Activated CD4-positive, alpha-beta T cell treated with anti-CD3 and anti-CD28 coated beads for 36 hours (primary cell): ENCODE data around the gene CHD3. TPM values are rescaled to one million over a fixed set of nuclear protein-coding genes. Genes with fewer than 3 reads are reported as not detected.
"Not testable (repeated sequence)": the region's sequence is repeated elsewhere in the genome, so short reads cannot be mapped to it uniquely, and the experiment has no call there.

Source experiments
- ATAC-seq: fragments of 200-7000 bp; cut with Tn5 transposase; one replicate; pipeline ENCODE4 v1.10.0; 2021; ENCODE audit warnings: mild to moderate bottlenecking, moderate library complexity
- CTCF ChIA-PET: fragments of 350-600 bp; sonication (Branson Sonifier 250); formaldehyde crosslinking; loops from one replicate; lab custom pipeline; 2021; ENCODE audit warnings: antibody characterized with exemption; lab: Charles Lee
- POLR2A ChIA-PET: fragments of 350-600 bp; sonication (Branson Sonifier 250); formaldehyde crosslinking; loops from one replicate; lab custom pipeline; 2021; ENCODE audit warnings: antibody characterized with exemption, inconsistent platforms; lab: Charles Lee
- DNase-seq: peaks from one replicate; pipeline ENCODE4 v3.0.0-alpha.2; 2020
- H3K27ac Mint-ChIP-seq: one replicate; pipeline ENCODE4 v1.8.0; 2021; ENCODE audit warnings: mixed read lengths
- H3K27me3 Mint-ChIP-seq: one replicate; pipeline ENCODE4 v1.8.0; 2021; ENCODE audit warnings: mixed read lengths
- H3K36me3 Mint-ChIP-seq: one replicate; pipeline ENCODE4 v1.8.0; 2021; ENCODE audit warnings: low read depth, mixed read lengths
- H3K4me1 Mint-ChIP-seq: one replicate; pipeline ENCODE4 v1.8.0; 2021; ENCODE audit warnings: mixed read lengths
- H3K4me3 Mint-ChIP-seq: one replicate; pipeline ENCODE4 v1.8.0; 2021; ENCODE audit warnings: mild to moderate bottlenecking, moderate library complexity, mixed read lengths
- H3K9me3 Mint-ChIP-seq: one replicate; pipeline ENCODE4 v1.8.0; 2021; ENCODE audit warnings: low read depth, mixed read lengths
- intact Hi-C, 2 experiments: fragments of 100-400 bp; cut with DNase I in 1 of 2; cut with micrococcal nuclease in 1 of 2; formaldehyde crosslinking; loops; one replicate each; pipeline versions ENCODE4 v1.14.2 to v1.15.1; 2022 to 2024; cut with DNase I, micrococcal nuclease
- total RNA-seq, 2 experiments: library from RNA; stranded (reverse); gene quantifications; one replicate each; pipeline ENCODE4 v1.2.3, GENCODE V29; 2021

Gene CHD3
- total RNA-seq, 2 experiments from 2014 or later: 145 to 161 TPM

- ATAC-seq: no peak
- Mint-ChIP-seq H3K4me1 (peaks cover 25% of the 10 kb centered on the region), H3K36me3 (peaks cover 38% of the 10 kb centered on the region), H3K4me3 (no peak overlapping the region), H3K27ac (no peak overlapping the region), H3K27me3 (no peaks in the 10 kb centered on the region), H3K9me3 (no peaks in the 10 kb centered on the region)
- intact Hi-C loops: loop anchor here in 1 of 2 experiments (5.0 kb wide), 1 partner anchor 169 kb away; the partner anchor contains the start of genes TP53 and WRAP53
- DNase-seq: peak; percentile 71
- CTCF ChIA-PET: interaction anchor here (0.5 to 2.4 kb wide), 11 partner anchors 11 to 480 kb away, joined by 3 to 20 read pairs (median 5); partner anchors contain the start of genes KDM6B and TMEM256
- POLR2A ChIA-PET: interaction anchor here (0.6 to 1.5 kb wide), 5 partner anchors 21 to 325 kb away, joined by 3 to 8 read pairs (median 4); partner anchors contain the start of genes RNF227 and TP53
These were observed 32.4 kb upstream of the CHD3 start for GRCh38 chr17:7856011-7856810.

GRCh38 chr17:7856811-7857712 lies 31.5 kb upstream of the CHD3 start, which contains the start of gene NAA38:
NAA38 (minus strand) TSS chr17:7857559; CDS start chr17:7857463, 96 bp downstream.
- Mint-ChIP-seq H3K27ac (no peak within 1 kb of the TSS), H3K4me1 (peaks cover 18% of the 10 kb centered on the region), H3K27me3 (no peaks in the 10 kb centered on the region), H3K36me3 (peaks cover 34% of the 10 kb centered on the region), H3K4me3 (no peak within 1 kb of the TSS), H3K9me3 (no peaks in the 10 kb centered on the region)
- peak; percentile 91 for ATAC-seq
- CTCF ChIA-PET: interaction anchor here (0.7 to 2.4 kb wide), 19 partner anchors 12 to 453 kb away, joined by 3 to 20 read pairs (median 4); partner anchors contain the start of genes KDM6B, RNF227, TMEM256 and WRAP53
- intact Hi-C loops: loop anchor here (1.0 to 5.0 kb wide), 12 partner anchors 13 to 299 kb away; partner anchors contain the start of genes WRAP53 (in 2 of the 2), CNTROB (in 1 of the 2), MPDU1 (in 1 of the 2) and TP53 (in 1 of the 2)
- DNase-seq: peak; percentile 97
- POLR2A ChIA-PET: interaction anchor here (0.6 to 1.5 kb wide), 14 partner anchors 12 to 369 kb away, joined by 3 to 8 read pairs (median 3); partner anchors contain the start of genes CNTROB, KDM6B, TP53 and TRAPPC1

- Mint-ChIP-seq H3K4me1 (peaks cover 16% of the 10 kb centered on the region), H3K27me3 (no peaks in the 10 kb centered on the region), H3K4me3 (no peak within 1 kb of the TSS), H3K36me3 (peaks cover 31% of the 10 kb centered on the region), H3K27ac (no peak within 1 kb of the TSS), H3K9me3 (no peaks in the 10 kb centered on the region)
- peak; percentile 91 for DNase-seq
- peak; percentile 49 for ATAC-seq
- CTCF ChIA-PET: interaction anchor here (0.7 to 5.2 kb wide), 17 partner anchors 12 to 453 kb away, joined by 3 to 32 read pairs (median 4); partner anchors contain the start of genes KDM6B, RNF227, TMEM256 and WRAP53
- intact Hi-C loops: loop anchor here (1.0 to 5.0 kb wide), 12 partner anchors 14 to 298 kb away; partner anchors contain the start of genes WRAP53 (in 2 of the 2), CNTROB (in 1 of the 2), MPDU1 (in 1 of the 2) and TP53 (in 1 of the 2)
- POLR2A ChIA-PET: interaction anchor here (0.6 to 1.5 kb wide), 13 partner anchors 11 to 370 kb away, joined by 3 to 8 read pairs (median 3); partner anchors contain the start of genes CNTROB, KDM6B, TP53 and TRAPPC1
These were observed 30.7 kb upstream of the CHD3 start, which contains the start of gene CYB5D1 for GRCh38 chr17:7857713-7858521. CYB5D1 (plus strand) TSS chr17:7858003; CDS start chr17:7858135, 132 bp downstream.

- CTCF ChIA-PET: interaction anchor here (0.8 to 6.7 kb wide), 4 partner anchors 12 to 183 kb away, joined by 4 to 53 read pairs (median 18); no protein-coding TSS in a partner anchor
- POLR2A ChIA-PET: no interaction called here
- DNase-seq: peak; percentile 56
These were observed 30.1 kb upstream of the CHD3 start for GRCh38 chr17:7858522-7858810.

GRCh38 chr17:7859028-7859427 lies 29.6 kb upstream of the CHD3 start:
- Mint-ChIP-seq H3K9me3 (no peaks in the 10 kb centered on the region), H3K27me3 (no peaks in the 10 kb centered on the region), H3K27ac (peak overlapping the region; percentile 49), H3K36me3 (peaks cover 24% of the 10 kb centered on the region), H3K4me3 (no peak overlapping the region), H3K4me1 (peaks cover 12% of the 10 kb centered on the region)
- intact Hi-C loops: loop anchor here in 1 of 2 experiments (5.0 kb wide), 1 partner anchor 172 kb away; the partner anchor contains the start of genes TP53 and WRAP53
- ATAC-seq (no peak), DNase-seq (no peak)
- ChIA-PET CTCF (interaction anchor here (0.8 to 6.7 kb wide), 7 partner anchors 11 to 201 kb away, joined by 3 to 53 read pairs (median 5); no protein-coding TSS in a partner anchor), POLR2A (no interaction called here)

More at GRCh38 chr17:7858522-7858810, 30.1 kb upstream of the CHD3 start:
- H3K4me3 Mint-ChIP-seq: no peak overlapping the region
- no peaks in the 10 kb centered on the region for H3K9me3 Mint-ChIP-seq
- H3K27me3 Mint-ChIP-seq: no peaks in the 10 kb centered on the region
- peaks cover 16% of the 10 kb centered on the region for H3K4me1 Mint-ChIP-seq
- ATAC-seq: no peak
- H3K27ac Mint-ChIP-seq: no peak overlapping the region
- intact Hi-C loops: loop anchor here in 1 of 2 experiments (5.0 kb wide), 1 partner anchor 171 kb away; the partner anchor contains the start of genes TP53 and WRAP53
- H3K36me3 Mint-ChIP-seq: peaks cover 29% of the 10 kb centered on the region

GRCh38 chr17:7862692-7863437 lies 25.7 kb upstream of the CHD3 start:
- H3K4me1 Mint-ChIP-seq: peaks cover 13% of the 10 kb centered on the region
- peak; percentile 58 for DNase-seq
- H3K9me3 Mint-ChIP-seq: no peaks in the 10 kb centered on the region
- no peak for ATAC-seq
- peaks cover 36% of the 10 kb centered on the region for H3K36me3 Mint-ChIP-seq
- H3K27ac Mint-ChIP-seq: no peak overlapping the region
- POLR2A ChIA-PET: no interaction called here
- CTCF ChIA-PET: interaction anchor here (0.6 to 6.7 kb wide), 18 partner anchors 8 to 198 kb away, joined by 3 to 53 read pairs (median 5); no protein-coding TSS in a partner anchor
- no peak overlapping the region for H3K4me3 Mint-ChIP-seq
- intact Hi-C loops: loop anchor here (1.0 to 5.0 kb wide), 5 partner anchors 24 to 194 kb away; no protein-coding TSS in a partner anchor
- H3K27me3 Mint-ChIP-seq: no peaks in the 10 kb centered on the region

- Mint-ChIP-seq H3K4me1 (peaks cover 25% of the 10 kb centered on the region), H3K36me3 (peaks cover 30% of the 10 kb centered on the region)
- not testable (repeated sequence) for H3K9me3 Mint-ChIP-seq, H3K4me3 Mint-ChIP-seq, ATAC-seq, DNase-seq, H3K27me3 Mint-ChIP-seq, H3K27ac Mint-ChIP-seq
- POLR2A ChIA-PET: interaction anchor here (0.5 to 0.6 kb wide), 2 partner anchors 10 to 184 kb away, joined by 3 to 6 read pairs; no protein-coding TSS in a partner anchor
- intact Hi-C loops: loop anchor here in 1 of 2 experiments (5.0 kb wide), 1 partner anchor 178 kb away; no protein-coding TSS in a partner anchor
- CTCF ChIA-PET: interaction anchor here (0.6 to 6.7 kb wide), 13 partner anchors 10 to 196 kb away, joined by 3 to 53 read pairs (median 4); partner anchors contain the start of gene CHD3
These were observed 24.2 kb upstream of the CHD3 start for GRCh38 chr17:7864384-7864783.

- H3K4me3 Mint-ChIP-seq: no peak overlapping the region
- DNase-seq (no peak), ATAC-seq (peak; percentile 42)
- H3K4me1 Mint-ChIP-seq: peaks cover 25% of the 10 kb centered on the region
- ChIA-PET CTCF (interaction anchor here (0.6 to 6.7 kb wide), 13 partner anchors 10 to 209 kb away, joined by 3 to 53 read pairs (median 4); partner anchors contain the start of genes CNTROB and TRAPPC1), POLR2A (interaction anchor here (0.5 to 0.6 kb wide), 2 partner anchors 10 to 183 kb away, joined by 3 to 6 read pairs; no protein-coding TSS in a partner anchor)
- H3K27ac Mint-ChIP-seq: no peak overlapping the region
- H3K36me3 Mint-ChIP-seq: peaks cover 32% of the 10 kb centered on the region
- no peaks in the 10 kb centered on the region for H3K27me3 Mint-ChIP-seq
- no peaks in the 10 kb centered on the region for H3K9me3 Mint-ChIP-seq
- intact Hi-C loops: loop anchor here in 1 of 2 experiments (5.0 kb wide), 1 partner anchor 177 kb away; no protein-coding TSS in a partner anchor
These were observed 23.5 kb upstream of the CHD3 start for GRCh38 chr17:7864995-7865650.
